GM19438 (cell line): Measurements from ENCODE around the gene REEP6.

Source experiments
- ATAC-seq: cut with Tn5 transposase; IDR thresholded peaks from one replicate; pipeline ENCODE4 v1.9.1; 2021; ENCODE audit warnings: low read depth; ENCODE audit not compliant: unreplicated experiment

REEP6 gene

GRCh38 chr19:1491114-1491848, at the start of gene REEP6:
REEP6 (plus strand) TSS chr19:1491181; CDS start chr19:1491270, 89 bp downstream.
- no peak for ATAC-seq

- no peak for ATAC-seq
Observed at GRCh38 chr19:1441677-1442438, 49.1 kb upstream of the REEP6 start.

GRCh38 chr19:1445185-1445931, 45.6 kb upstream of the REEP6 start:
- peak; percentile 71 for ATAC-seq

- no peak for ATAC-seq
Observed at GRCh38 chr19:1445932-1446712, 44.9 kb upstream of the REEP6 start.

GRCh38 chr19:1446713-1447481, 44.1 kb upstream of the REEP6 start:
- ATAC-seq, result no peak

GRCh38 chr19:1447504-1447903, 43.5 kb upstream of the REEP6 start:
- no peak for ATAC-seq

- ATAC-seq, result no peak
Observed at GRCh38 chr19:1447944-1448343, 43.0 kb upstream of the REEP6 start.

- no peak for ATAC-seq
Observed at GRCh38 chr19:1449467-1450442, 41.2 kb upstream of the REEP6 start, which contains the start of gene APC2. APC2 (plus strand) TSS chr19:1450121; CDS start chr19:1453002, 2,881 bp downstream.

GRCh38 chr19:1450735-1451731, 39.9 kb upstream of the REEP6 start:
- no peak for ATAC-seq

- ATAC-seq, result no peak
Observed at GRCh38 chr19:1451916-1452801, 38.8 kb upstream of the REEP6 start.

- no peak for ATAC-seq
Observed at GRCh38 chr19:1452802-1453524, 38.0 kb upstream of the REEP6 start.

- no peak for ATAC-seq
Observed at GRCh38 chr19:1453525-1454364, 37.2 kb upstream of the REEP6 start.

GRCh38 chr19:1455002-1455335, 36.0 kb upstream of the REEP6 start:
- ATAC-seq, result no peak

- no peak for ATAC-seq
Observed at GRCh38 chr19:1455336-1456120, 35.5 kb upstream of the REEP6 start.
